Smooth muscle cell (in vitro differentiated cells): ENCODE measurements around the gene CHIC2. TPM values are rescaled to one million over a fixed set of nuclear protein-coding genes. Genes with fewer than 3 reads are reported as not detected.
A peak's percentile ranks its signal among the peaks of the same experiment; 100 is the strongest.

Experiments used
- DNase-seq: peaks from one replicate; lab custom pipeline; 2025; ENCODE audit not compliant: unreplicated experiment; lab: John Stamatoyannopoulos, UW
- H2AFZ ChIP-seq: fragments of 200-600 bp; sonication (generic); 2 replicates; pipeline ENCODE4 v1.6.0; 2016; ENCODE audit warnings: antibody characterized with exemption, low read depth, mild to moderate bottlenecking
- H3F3A ChIP-seq: fragments of 200-600 bp; sonication (generic); 2 replicates; pipeline ENCODE4 v1.6.0; 2017; ENCODE audit warnings: antibody characterized with exemption, low read depth
- H3K27ac ChIP-seq: fragments of 200-600 bp; sonication (generic); 2 replicates; pipeline ENCODE4 v1.5.1; 2016; ENCODE audit warnings: low read depth, mild to moderate bottlenecking
- H3K27me3 ChIP-seq: fragments of 200-600 bp; sonication (generic); 2 replicates; pipeline ENCODE4 v1.6.1; 2016; ENCODE audit warnings: low read depth, mild to moderate bottlenecking
- H3K36me3 ChIP-seq: fragments of 200-600 bp; sonication (generic); 2 replicates; pipeline ENCODE4 v1.5.1; 2016; ENCODE audit warnings: low read depth
- H3K4me1 ChIP-seq: fragments of 200-600 bp; sonication (generic); 2 replicates; pipeline ENCODE4 v1.5.1; 2016; ENCODE audit warnings: low read depth
- H3K4me2 ChIP-seq: fragments of 200-600 bp; sonication (generic); 2 replicates; pipeline ENCODE4 v1.6.0; 2016; ENCODE audit warnings: mild to moderate bottlenecking
- H3K4me3 ChIP-seq: fragments of 200-600 bp; sonication (generic); 2 replicates; pipeline ENCODE4 v1.5.1; 2016; ENCODE audit warnings: mild to moderate bottlenecking
- H3K79me2 ChIP-seq: fragments of 200-600 bp; sonication (generic); 2 replicates; pipeline ENCODE4 v1.6.0; 2016; ENCODE audit warnings: low read depth, mild to moderate bottlenecking
- H3K9ac ChIP-seq: fragments of 200-600 bp; sonication (generic); 2 replicates; pipeline ENCODE4 v1.6.0; 2016; ENCODE audit warnings: low read depth
- H3K9me3 ChIP-seq: fragments of 200-600 bp; sonication (generic); replicated peaks from 2 replicates; pipeline ENCODE4 v1.5.1; 2016; ENCODE audit warnings: low read depth
- H4K20me1 ChIP-seq: fragments of 200-600 bp; sonication (generic); 2 replicates; pipeline ENCODE4 v1.6.0; 2016; ENCODE audit warnings: low read depth
- CTCF ChIP-seq: fragments of 200-600 bp; sonication (generic); IDR thresholded peaks from 2 replicates; pipeline ENCODE4 v1.5.1; 2017; ENCODE audit warnings: borderline replicate concordance, mild to moderate bottlenecking, antibody characterized with exemption; ENCODE audit not compliant: insufficient read depth, poor library complexity, severe bottlenecking
- WGBS: methylation state at CpG from one replicate; pipeline ENCODE4 v1.1.7; 2016; ENCODE audit warnings: low lambda C conversion rate; 5-methylcytosine and 5-hydroxymethylcytosine counted together
- polyA plus RNA-seq: library from polyadenylated mRNA; unstranded; fragments of >200 nt; fragmentation: Nextera tagmentation; extraction: Ambion mirVana; gene quantifications from 2 replicates; pipeline ENCODE4 v1.2.1, GENCODE V29; 2016
- total RNA-seq: library from RNA; depleted of rRNA; stranded (reverse); fragments of >200 nt; gene quantifications from 2 replicates; pipeline ENCODE4 v1.2.3, GENCODE V29; 2014

CHIC2 gene
- total and polyA plus RNA-seq, 2 experiments from 2014 or later = 52.2 to 61.0 TPM

GRCh38 chr4:54038056-54038455 lies 26.3 kb downstream of the CHIC2 start:
- H3K9ac ChIP-seq = no peak overlapping the region
- peak overlapping the region; percentile 7 for H3K27ac ChIP-seq
- WGBS = 91% methylated on average over 3 of the region's 3 CpGs
- H3K9me3 ChIP-seq = no peaks in the 10 kb centered on the region
- no peak for TF ChIP-seq CTCF
- H2AFZ ChIP-seq = no peak overlapping the region
- peak overlapping the region; percentile 37 for H3K4me2 ChIP-seq
- H3K4me1 ChIP-seq = peaks cover 4% of the 10 kb centered on the region
- DNase-seq = no peak
- H3K79me2 ChIP-seq = peaks cover 54% of the 10 kb centered on the region
- peaks cover 5% of the 10 kb centered on the region for H3F3A ChIP-seq
- H3K36me3 ChIP-seq = peaks cover 10% of the 10 kb centered on the region
- no peak overlapping the region for H3K4me3 ChIP-seq
- no peaks in the 10 kb centered on the region for H3K27me3 ChIP-seq
- peaks cover 79% of the 10 kb centered on the region for H4K20me1 ChIP-seq

- H4K20me1 ChIP-seq = peaks cover 75% of the 10 kb centered on the region
- H3F3A ChIP-seq = peaks cover 5% of the 10 kb centered on the region
- H3K4me2 ChIP-seq = no peak overlapping the region
- no peak overlapping the region for H3K9ac ChIP-seq
- H3K4me3 ChIP-seq = no peak overlapping the region
- H3K36me3 ChIP-seq = peaks cover 10% of the 10 kb centered on the region
- TF ChIP-seq CTCF = no peak
- no peak for DNase-seq
- H3K27me3 ChIP-seq = no peaks in the 10 kb centered on the region
- peaks cover 7% of the 10 kb centered on the region for H3K4me1 ChIP-seq
- H3K9me3 ChIP-seq = no peaks in the 10 kb centered on the region
- H2AFZ ChIP-seq = no peak overlapping the region
- peaks cover 43% of the 10 kb centered on the region for H3K79me2 ChIP-seq
- H3K27ac ChIP-seq = no peak overlapping the region
- WGBS = 66% methylated on average over 4 of the region's 4 CpGs
These were observed 28.2 kb downstream of the CHIC2 start for GRCh38 chr4:54036184-54036583.

- Histone ChIP-seq H3K4me2 (no peak overlapping the region), H3K27me3 (no peaks in the 10 kb centered on the region), H3F3A (no peaks in the 10 kb centered on the region), H3K27ac (no peak overlapping the region), H3K79me2 (peaks cover 42% of the 10 kb centered on the region), H3K9ac (no peak overlapping the region), H3K4me1 (peaks cover 6% of the 10 kb centered on the region), H3K9me3 (no peaks in the 10 kb centered on the region), H3K36me3 (peaks cover 3% of the 10 kb centered on the region), H2AFZ (no peak overlapping the region), H3K4me3 (no peak overlapping the region), H4K20me1 (peaks cover 75% of the 10 kb centered on the region)
- TF ChIP-seq CTCF = no peak
- 45% methylated on average over 3 of the region's 3 CpGs for WGBS
- no peak for DNase-seq
These were observed 31.8 kb downstream of the CHIC2 start for GRCh38 chr4:54032558-54033135.

- no peak overlapping the region for H3K27ac ChIP-seq
- no peak overlapping the region for H3K4me3 ChIP-seq
- no peak overlapping the region for H3K9ac ChIP-seq
- no peak overlapping the region for H3K4me2 ChIP-seq
- DNase-seq = no peak
- no peaks in the 10 kb centered on the region for H3F3A ChIP-seq
- H2AFZ ChIP-seq = no peak overlapping the region
- peaks cover 65% of the 10 kb centered on the region for H3K79me2 ChIP-seq
- no peaks in the 10 kb centered on the region for H3K9me3 ChIP-seq
- H4K20me1 ChIP-seq = peaks cover 79% of the 10 kb centered on the region
- H3K27me3 ChIP-seq = no peaks in the 10 kb centered on the region
- H3K4me1 ChIP-seq = no peaks in the 10 kb centered on the region
- WGBS = 58% methylated on average over 1 of the region's 1 CpG
- no peaks in the 10 kb centered on the region for H3K36me3 ChIP-seq
- TF ChIP-seq CTCF = no peak
These were observed 37.1 kb downstream of the CHIC2 start for GRCh38 chr4:54027311-54027710.
